ENCODE data around the gene DSCAML1.

The DSCAML1 gene

GRCh38 chr11:117702946-117703598 is 93.9 kb downstream of the DSCAML1 start:
- Histone ChIP-seq H3K4me3 (ENCODE audit: low read depth, low read length) (no peak overlapping the region), H3K9me3 (ENCODE audit: control insufficient read depth, insufficient read depth, low read length) (no peaks in the 10 kb centered on the region), H3K36me3 (ENCODE audit: control insufficient read depth, insufficient read depth, low read length) (no peaks in the 10 kb centered on the region), H3K27me3 (ENCODE audit: control insufficient read depth, insufficient read depth, low read length) (no peaks in the 10 kb centered on the region), H3K4me1 (ENCODE audit: control insufficient read depth, insufficient read depth, low read length) (peaks cover 2% of the 10 kb centered on the region), H3K9ac (ENCODE audit: low read depth, low read length) (no peak overlapping the region)

GRCh38 chr11:117701781-117702180 is 95.2 kb downstream of the DSCAML1 start:
- Histone ChIP-seq H3K4me1 (ENCODE audit: control insufficient read depth, insufficient read depth, low read length) (peaks cover 2% of the 10 kb centered on the region), H3K4me3 (ENCODE audit: low read depth, low read length) (no peak overlapping the region), H3K9me3 (ENCODE audit: control insufficient read depth, insufficient read depth, low read length) (no peaks in the 10 kb centered on the region), H3K9ac (ENCODE audit: low read depth, low read length) (no peak overlapping the region), H3K36me3 (ENCODE audit: control insufficient read depth, insufficient read depth, low read length) (no peaks in the 10 kb centered on the region), H3K27me3 (ENCODE audit: control insufficient read depth, insufficient read depth, low read length) (no peaks in the 10 kb centered on the region)

GRCh38 chr11:117700551-117700950 is 96.5 kb downstream of the DSCAML1 start:
- peaks cover 2% of the 10 kb centered on the region for H3K4me1 ChIP-seq (ENCODE audit: control insufficient read depth, insufficient read depth, low read length)
- no peaks in the 10 kb centered on the region for H3K36me3 ChIP-seq (ENCODE audit: control insufficient read depth, insufficient read depth, low read length)
- H3K4me3 ChIP-seq (ENCODE audit: low read depth, low read length), result no peak overlapping the region
- H3K27me3 ChIP-seq (ENCODE audit: control insufficient read depth, insufficient read depth, low read length), result no peaks in the 10 kb centered on the region
- H3K9me3 ChIP-seq (ENCODE audit: control insufficient read depth, insufficient read depth, low read length), result no peaks in the 10 kb centered on the region
- no peak overlapping the region for H3K9ac ChIP-seq (ENCODE audit: low read depth, low read length)

DNA sequence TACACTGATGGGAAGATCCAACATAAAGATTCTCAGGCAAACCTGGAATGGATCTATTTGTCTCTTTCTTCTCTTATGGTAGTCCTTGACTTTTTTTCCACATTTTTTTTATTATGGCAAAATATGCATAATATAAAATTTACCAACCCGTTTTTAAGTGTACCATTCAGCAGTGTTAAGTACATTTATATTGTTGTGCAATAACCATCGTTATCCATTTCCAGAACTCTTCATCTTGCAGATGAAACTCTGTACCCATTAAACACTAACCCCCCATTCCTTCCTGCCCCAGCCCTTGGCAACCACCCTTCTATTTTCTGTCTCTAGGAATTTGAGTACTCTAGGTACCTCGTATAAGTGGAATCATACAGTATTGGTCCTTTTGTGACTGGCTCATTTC is 99.7 kb downstream of the DSCAML1 start:
- Histone ChIP-seq H3K9me3 (ENCODE audit: control insufficient read depth, insufficient read depth, low read length) (no peaks in the 10 kb centered on the region), H3K4me3 (ENCODE audit: low read depth, low read length) (no peak overlapping the region), H3K4me1 (ENCODE audit: control insufficient read depth, insufficient read depth, low read length) (no peaks in the 10 kb centered on the region), H3K9ac (ENCODE audit: low read depth, low read length) (no peak overlapping the region), H3K36me3 (ENCODE audit: control insufficient read depth, insufficient read depth, low read length) (no peaks in the 10 kb centered on the region), H3K27me3 (ENCODE audit: control insufficient read depth, insufficient read depth, low read length) (no peaks in the 10 kb centered on the region)

- Histone ChIP-seq H3K36me3 (ENCODE audit: control insufficient read depth, insufficient read depth, low read length) (no peaks in the 10 kb centered on the region), H3K4me3 (ENCODE audit: low read depth, low read length) (no peak overlapping the region), H3K9ac (ENCODE audit: low read depth, low read length) (no peak overlapping the region), H3K4me1 (ENCODE audit: control insufficient read depth, insufficient read depth, low read length) (no peaks in the 10 kb centered on the region), H3K27me3 (ENCODE audit: control insufficient read depth, insufficient read depth, low read length) (no peaks in the 10 kb centered on the region), H3K9me3 (ENCODE audit: control insufficient read depth, insufficient read depth, low read length) (no peaks in the 10 kb centered on the region)
Observed at GRCh38 chr11:117696540-117696939, 100.5 kb downstream of the DSCAML1 start.

DNA sequence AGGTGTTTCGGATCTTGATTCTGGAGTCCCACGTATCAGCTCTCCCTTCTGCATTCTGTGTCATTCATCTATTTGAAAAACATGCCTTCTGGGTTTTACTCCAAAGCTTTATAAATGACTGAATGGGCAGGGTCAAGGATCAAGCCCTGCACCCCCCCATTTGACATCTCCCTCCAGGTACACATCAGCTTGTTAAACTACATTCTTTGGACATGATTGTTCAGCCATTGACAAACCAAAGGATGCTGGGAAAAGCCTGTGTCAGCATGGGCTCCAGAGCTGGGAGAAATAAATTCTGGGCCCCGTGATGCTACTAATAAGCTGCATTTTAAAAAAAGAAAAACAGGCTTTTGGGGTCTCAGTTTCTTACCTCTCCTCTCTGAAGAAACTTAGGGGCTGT is 103.7 kb downstream of the DSCAML1 start:
- H3K4me1 ChIP-seq (ENCODE audit: control insufficient read depth, insufficient read depth, low read length), result no peaks in the 10 kb centered on the region
- H3K27me3 ChIP-seq (ENCODE audit: control insufficient read depth, insufficient read depth, low read length), result no peaks in the 10 kb centered on the region
- no peak overlapping the region for H3K4me3 ChIP-seq (ENCODE audit: low read depth, low read length)
- H3K9ac ChIP-seq (ENCODE audit: low read depth, low read length), result no peak overlapping the region
- no peaks in the 10 kb centered on the region for H3K9me3 ChIP-seq (ENCODE audit: control insufficient read depth, insufficient read depth, low read length)
- H3K36me3 ChIP-seq (ENCODE audit: control insufficient read depth, insufficient read depth, low read length), result no peaks in the 10 kb centered on the region

- Histone ChIP-seq H3K4me1 (ENCODE audit: control insufficient read depth, insufficient read depth, low read length) (no peaks in the 10 kb centered on the region), H3K9ac (ENCODE audit: low read depth, low read length) (no peak overlapping the region), H3K27me3 (ENCODE audit: control insufficient read depth, insufficient read depth, low read length) (no peaks in the 10 kb centered on the region), H3K9me3 (ENCODE audit: control insufficient read depth, insufficient read depth, low read length) (no peaks in the 10 kb centered on the region), H3K36me3 (ENCODE audit: control insufficient read depth, insufficient read depth, low read length) (no peaks in the 10 kb centered on the region), H3K4me3 (ENCODE audit: low read depth, low read length) (no peak overlapping the region)
Observed at GRCh38 chr11:117691516-117691915, 105.5 kb downstream of the DSCAML1 start.

- Histone ChIP-seq H3K9me3 (ENCODE audit: control insufficient read depth, insufficient read depth, low read length) (no peaks in the 10 kb centered on the region), H3K4me3 (ENCODE audit: low read depth, low read length) (no peak overlapping the region), H3K27me3 (ENCODE audit: control insufficient read depth, insufficient read depth, low read length) (no peaks in the 10 kb centered on the region), H3K9ac (ENCODE audit: low read depth, low read length) (no peak overlapping the region), H3K36me3 (ENCODE audit: control insufficient read depth, insufficient read depth, low read length) (no peaks in the 10 kb centered on the region), H3K4me1 (ENCODE audit: control insufficient read depth, insufficient read depth, low read length) (no peaks in the 10 kb centered on the region)
Observed at GRCh38 chr11:117691218-117691514, 105.8 kb downstream of the DSCAML1 start.

DNA sequence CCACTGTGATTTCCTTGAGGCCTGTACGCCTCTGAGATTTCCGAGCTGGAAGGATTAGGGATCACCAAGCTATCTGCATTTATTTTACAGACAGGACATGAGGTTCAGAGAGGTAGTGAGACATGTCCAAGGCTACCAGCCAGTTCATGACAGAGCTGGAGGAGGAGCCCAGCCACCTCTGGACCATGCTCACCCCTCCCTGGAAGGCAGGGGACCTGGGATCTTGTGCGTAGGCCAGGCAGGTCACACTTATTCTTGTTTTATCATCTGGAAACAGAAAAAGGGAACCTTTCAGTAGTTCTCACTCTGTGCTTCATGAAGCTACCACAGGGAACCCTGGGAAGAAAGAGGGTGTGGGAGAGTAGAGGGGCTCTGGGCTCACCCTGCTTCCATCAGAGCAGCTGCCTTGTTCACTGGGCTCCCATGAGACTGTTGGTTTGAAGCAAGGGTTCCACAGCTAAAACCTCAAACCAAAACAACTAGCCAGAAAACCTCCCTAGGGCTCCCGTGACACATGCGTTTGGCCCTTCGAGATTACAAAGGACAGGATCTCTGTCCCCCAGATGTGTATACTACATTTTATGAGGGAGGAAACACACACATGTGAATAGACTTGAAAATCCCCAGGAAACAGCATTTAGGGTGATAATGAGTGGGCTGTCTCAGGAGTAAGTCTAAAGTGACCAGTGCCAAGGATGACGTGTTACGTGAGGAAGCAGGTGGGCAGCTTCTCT is 106.4 kb downstream of the DSCAML1 start:
- Histone ChIP-seq H3K36me3 (ENCODE audit: control insufficient read depth, insufficient read depth, low read length) (no peaks in the 10 kb centered on the region), H3K9me3 (ENCODE audit: control insufficient read depth, insufficient read depth, low read length) (no peaks in the 10 kb centered on the region), H3K9ac (ENCODE audit: low read depth, low read length) (no peak overlapping the region), H3K4me3 (ENCODE audit: low read depth, low read length) (no peak overlapping the region), H3K27me3 (ENCODE audit: control insufficient read depth, insufficient read depth, low read length) (no peaks in the 10 kb centered on the region), H3K4me1 (ENCODE audit: control insufficient read depth, insufficient read depth, low read length) (no peaks in the 10 kb centered on the region)

DNA sequence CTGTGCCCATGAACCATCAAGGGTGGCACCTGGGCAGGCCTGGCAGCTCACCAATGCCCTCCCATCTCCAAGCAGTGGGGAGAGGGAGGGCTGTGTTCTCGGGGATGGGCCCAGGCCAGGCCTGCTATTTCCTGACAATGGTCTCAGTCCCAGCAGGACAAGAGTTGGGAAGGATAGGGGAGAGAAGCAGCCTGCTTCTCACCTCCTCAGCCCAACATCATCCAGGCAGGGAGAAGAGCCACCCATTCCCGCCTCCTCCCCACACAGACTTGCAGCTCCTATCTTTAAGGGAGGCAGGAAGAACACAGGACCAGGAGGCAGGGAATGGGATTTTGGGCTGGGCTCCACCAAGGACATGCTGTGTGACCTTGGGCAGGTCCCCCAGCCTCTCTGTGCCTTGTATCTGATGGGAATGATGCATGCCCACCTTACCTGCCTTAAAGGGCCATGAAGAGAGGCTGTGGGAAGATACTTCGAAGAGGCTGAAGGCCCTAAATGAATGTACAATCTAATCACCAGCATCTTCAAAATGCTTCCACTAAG is 108.7 kb downstream of the DSCAML1 start:
- no peaks in the 10 kb centered on the region for H3K36me3 ChIP-seq (ENCODE audit: control insufficient read depth, insufficient read depth, low read length)
- no peaks in the 10 kb centered on the region for H3K27me3 ChIP-seq (ENCODE audit: control insufficient read depth, insufficient read depth, low read length)
- H3K4me1 ChIP-seq (ENCODE audit: control insufficient read depth, insufficient read depth, low read length), result no peaks in the 10 kb centered on the region
- no peak overlapping the region for H3K9ac ChIP-seq (ENCODE audit: low read depth, low read length)
- no peaks in the 10 kb centered on the region for H3K9me3 ChIP-seq (ENCODE audit: control insufficient read depth, insufficient read depth, low read length)
- no peak overlapping the region for H3K4me3 ChIP-seq (ENCODE audit: low read depth, low read length)

- Histone ChIP-seq H3K27me3 (ENCODE audit: control insufficient read depth, insufficient read depth, low read length) (no peaks in the 10 kb centered on the region), H3K9me3 (ENCODE audit: control insufficient read depth, insufficient read depth, low read length) (no peaks in the 10 kb centered on the region), H3K9ac (ENCODE audit: low read depth, low read length) (no peak overlapping the region), H3K36me3 (ENCODE audit: control insufficient read depth, insufficient read depth, low read length) (no peaks in the 10 kb centered on the region), H3K4me3 (ENCODE audit: low read depth, low read length) (no peak overlapping the region), H3K4me1 (ENCODE audit: control insufficient read depth, insufficient read depth, low read length) (no peaks in the 10 kb centered on the region)
Observed at GRCh38 chr11:117687776-117688175, 109.2 kb downstream of the DSCAML1 start.

DNA sequence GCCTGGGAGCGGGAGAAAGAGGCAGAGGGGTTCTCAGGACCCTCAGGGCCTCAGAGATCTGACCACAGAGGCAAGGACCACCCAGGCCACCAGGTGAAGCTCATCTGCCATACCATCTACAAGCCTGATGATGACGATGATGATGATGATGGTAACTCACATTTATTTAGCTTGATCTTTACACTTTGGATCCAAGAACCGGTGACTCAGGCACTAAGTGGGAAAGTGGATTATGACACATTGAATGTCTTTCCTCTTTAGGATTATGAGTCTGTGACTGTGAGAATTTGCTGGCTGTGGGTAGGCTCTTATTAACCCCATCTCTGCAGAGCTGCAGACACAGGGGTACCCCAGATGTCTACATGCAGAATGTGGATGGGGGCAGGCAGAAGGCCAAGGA is 110.3 kb downstream of the DSCAML1 start:
- Histone ChIP-seq H3K27me3 (ENCODE audit: control insufficient read depth, insufficient read depth, low read length) (no peaks in the 10 kb centered on the region), H3K4me3 (ENCODE audit: low read depth, low read length) (no peak overlapping the region), H3K4me1 (ENCODE audit: control insufficient read depth, insufficient read depth, low read length) (no peaks in the 10 kb centered on the region), H3K9me3 (ENCODE audit: control insufficient read depth, insufficient read depth, low read length) (no peaks in the 10 kb centered on the region), H3K36me3 (ENCODE audit: control insufficient read depth, insufficient read depth, low read length) (no peaks in the 10 kb centered on the region), H3K9ac (ENCODE audit: low read depth, low read length) (no peak overlapping the region)

Measured in iPS-15b (cell line).